ENCODE measurements around the gene TMEM187. TPM values are rescaled to one million over a fixed set of nuclear protein-coding genes. Genes with fewer than 3 reads are reported as not detected.

Gene TMEM187, protein sequence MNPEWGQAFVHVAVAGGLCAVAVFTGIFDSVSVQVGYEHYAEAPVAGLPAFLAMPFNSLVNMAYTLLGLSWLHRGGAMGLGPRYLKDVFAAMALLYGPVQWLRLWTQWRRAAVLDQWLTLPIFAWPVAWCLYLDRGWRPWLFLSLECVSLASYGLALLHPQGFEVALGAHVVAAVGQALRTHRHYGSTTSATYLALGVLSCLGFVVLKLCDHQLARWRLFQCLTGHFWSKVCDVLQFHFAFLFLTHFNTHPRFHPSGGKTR
- total RNA-seq, result 2.3 and 4.3 TPM in 2 replicates

GRCh38 chrX:153972368-153973126 is at the start of gene TMEM187:
TMEM187 (plus strand) TSS chrX:153972754; CDS start chrX:153982063, 9,309 bp downstream.
- no peak for DNase-seq (ENCODE audit: low read depth)
- no peak for TF ChIP-seq CTCF (conservative IDR thresholded peaks at IDR 0.05; ENCODE audit: low read depth, low read length)
- peak within 1 kb of the TSS; percentile 83 for H3K4me3 ChIP-seq (ENCODE audit: low read depth, low read length)

DNA sequence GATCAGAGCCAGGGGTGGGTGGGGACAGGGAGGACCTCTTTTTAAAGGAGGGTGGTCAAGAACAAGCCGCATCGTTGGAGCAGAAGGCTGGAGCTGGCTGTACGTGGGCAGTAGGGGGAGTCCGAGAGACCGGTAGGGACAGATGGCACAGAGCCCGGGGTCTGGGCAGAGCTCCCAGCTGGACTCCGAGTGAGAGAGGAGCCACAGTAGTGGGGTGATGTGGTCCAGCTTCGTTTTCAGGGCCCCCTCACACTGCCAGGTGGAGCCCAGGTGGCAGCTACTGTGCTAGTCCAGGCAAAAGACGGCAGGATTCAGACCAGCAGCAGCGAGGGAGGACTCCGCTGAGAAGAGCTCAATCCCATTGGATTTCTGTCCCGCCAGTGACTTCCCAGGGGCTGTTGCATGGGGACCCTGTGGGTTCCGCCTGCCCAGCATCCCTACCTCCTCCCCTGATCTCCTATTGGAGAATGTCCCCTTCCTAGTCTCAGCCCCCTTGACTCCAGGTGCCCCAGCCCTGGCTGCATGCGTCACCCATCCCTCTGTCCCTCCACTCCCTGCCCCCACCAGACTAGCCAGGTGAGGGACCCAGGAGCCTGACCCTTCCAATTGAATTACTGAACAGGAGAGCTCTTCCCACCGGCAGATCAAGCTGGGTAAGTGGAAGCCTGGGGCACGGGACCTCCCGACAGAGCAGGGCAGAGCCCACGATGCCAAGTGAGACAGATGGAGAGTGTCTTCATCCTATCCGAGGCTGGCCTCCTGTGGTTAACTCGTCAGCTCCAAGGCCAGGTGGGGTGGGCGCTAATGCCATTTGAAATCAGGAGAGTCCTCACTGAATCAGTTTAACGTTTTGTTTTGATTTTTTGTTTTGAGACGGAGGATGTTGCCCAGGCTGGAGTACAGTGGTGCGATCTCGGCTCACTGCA is 49.4 kb upstream of the TMEM187 start:
- TF ChIP-seq CTCF (conservative IDR thresholded peaks at IDR 0.05; ENCODE audit: low read depth, low read length), result peak; percentile 50
- DNase-seq (ENCODE audit: low read depth), result no peak

DNA sequence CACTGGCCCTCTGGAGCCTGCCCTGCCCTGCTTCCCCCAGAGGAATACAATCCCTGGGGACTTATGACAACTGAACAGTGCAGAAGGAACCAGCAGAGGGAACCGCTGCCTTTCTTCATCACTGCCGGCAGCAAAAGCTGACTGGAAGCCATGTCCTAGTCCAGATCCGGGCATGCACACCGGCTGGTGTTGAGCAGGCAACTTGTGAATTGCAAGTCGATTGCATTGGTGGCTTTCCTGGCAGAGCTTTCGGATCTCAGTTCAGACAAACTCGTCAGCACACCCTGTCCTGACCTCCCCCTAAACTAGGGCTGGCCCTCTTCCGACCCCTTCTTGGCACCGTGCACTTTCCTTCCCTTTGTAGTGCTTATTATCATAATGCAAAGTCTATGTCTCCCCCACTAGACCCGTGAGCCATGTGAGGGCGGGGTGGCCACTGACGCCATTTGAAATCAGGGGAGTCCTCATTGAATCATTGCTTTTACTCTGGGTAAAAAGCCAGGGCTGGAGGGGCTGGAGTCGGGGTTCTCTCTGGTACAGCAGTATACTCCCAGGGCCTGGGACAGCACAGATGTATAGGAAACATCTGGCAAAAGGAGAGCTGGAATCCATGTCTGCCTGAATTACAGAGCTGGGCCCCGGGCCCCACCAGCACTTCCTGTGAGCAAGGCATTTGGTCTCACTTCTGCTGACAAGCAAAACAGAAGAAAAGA is 48.2 kb upstream of the TMEM187 start:
- peak; percentile 45 for TF ChIP-seq CTCF (conservative IDR thresholded peaks at IDR 0.05; ENCODE audit: low read depth, low read length)
- H3K4me3 ChIP-seq (ENCODE audit: low read depth, low read length), result no peak overlapping the region
- no peak for DNase-seq (ENCODE audit: low read depth)

More for the DNA sequence above, 49.4 kb upstream of the TMEM187 start:
- no peak overlapping the region for H3K4me3 ChIP-seq (ENCODE audit: low read depth, low read length)

- no peak for DNase-seq (ENCODE audit: low read depth)
- TF ChIP-seq CTCF (conservative IDR thresholded peaks at IDR 0.05; ENCODE audit: low read depth, low read length), result no peak
- H3K4me3 ChIP-seq (ENCODE audit: low read depth, low read length), result peak overlapping the region; percentile 35
These were observed 47.2 kb upstream of the TMEM187 start for GRCh38 chrX:153925387-153925738.

DNA sequence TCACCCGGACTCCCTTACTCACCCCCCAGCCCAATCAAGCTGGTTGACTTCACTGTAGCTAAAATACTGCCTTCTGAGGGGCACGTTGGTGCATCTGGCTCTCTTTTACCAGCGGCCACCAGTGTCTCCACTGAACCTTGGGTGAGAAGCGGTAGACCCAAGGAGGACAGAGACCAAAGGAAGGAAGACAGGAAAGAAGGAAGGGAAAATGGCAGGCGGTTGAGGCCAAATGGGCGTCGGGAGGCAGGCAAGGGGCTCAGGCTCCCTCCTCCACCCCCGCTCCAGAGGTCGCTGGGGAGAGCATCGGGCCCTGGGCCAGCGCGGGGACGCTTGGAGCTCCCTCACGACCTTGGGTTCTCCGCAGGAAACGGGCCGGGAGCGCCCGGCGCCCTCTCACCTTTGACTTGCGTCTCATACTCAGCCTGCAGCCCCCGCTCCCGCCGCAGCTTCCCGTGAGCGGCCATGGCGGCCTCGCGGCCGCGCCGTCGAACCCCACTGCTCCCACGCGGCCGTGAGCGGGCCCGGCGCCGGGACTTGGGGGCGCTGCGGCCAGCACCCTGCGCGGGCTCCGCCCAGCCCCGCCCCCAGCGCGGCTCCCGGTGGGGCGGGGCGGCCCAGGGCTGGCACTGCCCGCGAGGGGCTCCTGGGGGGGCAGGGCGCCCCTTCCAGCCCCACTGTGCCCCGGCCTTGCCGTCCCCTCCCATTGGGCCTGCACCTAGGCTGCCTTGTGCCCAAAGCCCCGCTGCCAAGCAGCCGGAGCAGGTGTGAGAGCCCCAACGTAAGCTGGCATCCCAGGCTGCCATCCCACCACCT is 46.6 kb upstream of the TMEM187 start, which contains the start of gene ARHGAP4:
TSS of gene ARHGAP4 (minus strand) at position 526 of the 813 bp plus-strand sequence. CDS start at position 464, 62 bp downstream.
- no peak for TF ChIP-seq CTCF (conservative IDR thresholded peaks at IDR 0.05; ENCODE audit: low read depth, low read length)
- no peak for DNase-seq (ENCODE audit: low read depth)
- peak within 1 kb of the TSS; percentile 69 for H3K4me3 ChIP-seq (ENCODE audit: low read depth, low read length)

All from epithelial cell of proximal tubule (primary cell).